ENCODE results near the gene PANK1. TPM values are rescaled to one million over a fixed set of nuclear protein-coding genes. Genes with fewer than 3 reads are reported as not detected.

PANK1 gene
- total RNA-seq, 1 experiment from 2014 or later = 33.2 TPM

DNA sequence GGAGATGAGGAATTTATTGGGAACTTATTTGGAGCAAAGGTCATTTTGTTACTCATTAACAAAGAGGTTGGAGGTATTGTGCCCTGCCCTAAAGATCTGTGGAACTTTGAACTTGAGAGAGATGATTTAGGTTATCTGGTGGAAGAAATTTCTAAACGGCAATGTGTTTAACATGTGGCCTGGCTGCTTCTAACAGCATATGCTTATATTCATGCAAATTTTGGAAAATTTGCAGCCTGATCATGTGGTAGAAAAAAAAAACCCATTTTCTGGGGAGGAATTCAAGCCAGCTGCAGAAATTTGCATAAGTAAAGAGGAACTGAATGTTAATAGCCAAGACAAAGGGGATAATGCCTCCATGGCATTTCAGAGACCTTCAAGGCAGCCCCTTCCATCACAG, 10.7 kb upstream of the PANK1 start:
- H3K4ac ChIP-seq (ENCODE audit: low read depth, low read length) = no peak overlapping the region
- no peaks in the 10 kb centered on the region; the same call in 1 of the 2 replicates for H3K4me1 ChIP-seq (ENCODE audit: insufficient read depth, low read length)
- no peak overlapping the region for H2BK120ac ChIP-seq (ENCODE audit: low read depth, low read length, poor library complexity, severe bottlenecking)
- no peak overlapping the region for H4K5ac ChIP-seq (ENCODE audit: insufficient read length, low read depth, low read length)
- no peak overlapping the region for H3K4me2 ChIP-seq (ENCODE audit: insufficient read depth, insufficient read length, low read length)
- peaks cover 20 to 23% of the 10 kb centered on the region in 2 experiments; a peak in 4 of 5 replicates for H3K9me3 Mint-ChIP-seq
- peaks cover 13 to 28% of the 10 kb centered on the region in 2 experiments for H3K4me1 Mint-ChIP-seq
- H3K23ac ChIP-seq (ENCODE audit: insufficient read length, low read depth, low read length) = no peak overlapping the region
- H3K79me1 ChIP-seq (ENCODE audit: insufficient read depth, low read depth, low read length, poor library complexity, severe bottlenecking) = no peaks in the 10 kb centered on the region
- H3K27me3 ChIP-seq (ENCODE audit: insufficient read depth, low read length) = no peaks in the 10 kb centered on the region; the same call in 1 of the 2 replicates
- H3K27ac ChIP-seq (ENCODE audit: insufficient read length, low read depth, low read length) = no peak overlapping the region
- no peak overlapping the region for H3K14ac ChIP-seq (ENCODE audit: insufficient read depth, low read length)
- no peak overlapping the region for H3K4me3 Mint-ChIP-seq
- H2BK5ac ChIP-seq (ENCODE audit: insufficient read length, low read length) = no peak overlapping the region
- no peak overlapping the region for H2AK5ac ChIP-seq (ENCODE audit: insufficient read length, low read length)
- no peaks in the 10 kb centered on the region for H3K79me2 ChIP-seq (ENCODE audit: insufficient read depth, low read length)
- H3K56ac ChIP-seq (ENCODE audit: insufficient read length, low read depth, low read length) = no peak overlapping the region
- no peak overlapping the region for H3K9ac ChIP-seq (ENCODE audit: extremely low read depth, insufficient read length, low read length)
- no peaks in the 10 kb centered on the region for H3K27me3 Mint-ChIP-seq (ENCODE audit: low read depth)
- no peak overlapping the region for H2AFZ ChIP-seq (ENCODE audit: low read length)
- H3K36me3 Mint-ChIP-seq (ENCODE audit: insufficient read depth in 1 of 3, low read depth in 3 of 3) = peaks cover 17 to 27% (median 27%) of the 10 kb centered on the region in 3 experiments
- no peaks in the 10 kb centered on the region for H3K23me2 ChIP-seq (ENCODE audit: insufficient read length, low read depth, low read length, poor library complexity, severe bottlenecking)
- H3K27ac Mint-ChIP-seq = peak overlapping the region in 1 of 3 experiments; percentile 63; a peak in 2 of 7 replicates
- H2BK12ac ChIP-seq (ENCODE audit: insufficient read length, low read depth, low read length) = no peak overlapping the region
- H3T11ph ChIP-seq (ENCODE audit: low read length) = no peak overlapping the region
- no peak for DNase-seq
- no peak overlapping the region for H2BK15ac ChIP-seq (ENCODE audit: low read depth, low read length)
- no peak overlapping the region for H4K91ac ChIP-seq (ENCODE audit: insufficient read length, low read depth, low read length)
- H3K18ac ChIP-seq (ENCODE audit: insufficient read length, low read depth, low read length) = no peak overlapping the region
- TF ChIP-seq, protein P1, sequence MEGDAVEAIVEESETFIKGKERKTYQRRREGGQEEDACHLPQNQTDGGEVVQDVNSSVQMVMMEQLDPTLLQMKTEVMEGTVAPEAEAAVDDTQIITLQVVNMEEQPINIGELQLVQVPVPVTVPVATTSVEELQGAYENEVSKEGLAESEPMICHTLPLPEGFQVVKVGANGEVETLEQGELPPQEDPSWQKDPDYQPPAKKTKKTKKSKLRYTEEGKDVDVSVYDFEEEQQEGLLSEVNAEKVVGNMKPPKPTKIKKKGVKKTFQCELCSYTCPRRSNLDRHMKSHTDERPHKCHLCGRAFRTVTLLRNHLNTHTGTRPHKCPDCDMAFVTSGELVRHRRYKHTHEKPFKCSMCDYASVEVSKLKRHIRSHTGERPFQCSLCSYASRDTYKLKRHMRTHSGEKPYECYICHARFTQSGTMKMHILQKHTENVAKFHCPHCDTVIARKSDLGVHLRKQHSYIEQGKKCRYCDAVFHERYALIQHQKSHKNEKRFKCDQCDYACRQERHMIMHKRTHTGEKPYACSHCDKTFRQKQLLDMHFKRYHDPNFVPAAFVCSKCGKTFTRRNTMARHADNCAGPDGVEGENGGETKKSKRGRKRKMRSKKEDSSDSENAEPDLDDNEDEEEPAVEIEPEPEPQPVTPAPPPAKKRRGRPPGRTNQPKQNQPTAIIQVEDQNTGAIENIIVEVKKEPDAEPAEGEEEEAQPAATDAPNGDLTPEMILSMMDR (conservative IDR thresholded peaks at IDR 0.05) = no peak
- no peak overlapping the region for H2BK20ac ChIP-seq (ENCODE audit: low read depth, low read length, poor library complexity, severe bottlenecking)
- no CpG with 5 or more reads among the region's 1 CpG for WGBS (ENCODE audit: extremely low coverage, insufficient read length, low lambda C conversion rate)
- no peaks in the 10 kb centered on the region for H4K20me1 ChIP-seq (ENCODE audit: control insufficient read depth, insufficient read depth, insufficient read length)
- H3K9me3 ChIP-seq (ENCODE audit: control insufficient read depth, low read depth, low read length) = peaks cover 9% of the 10 kb centered on the region
- no peak overlapping the region for H4K8ac ChIP-seq (replicated peaks; ENCODE audit: insufficient read length, low read depth, low read length)

All from H9 (cell line).